SHP77 treated with DMSO at 0.1 percent for 48 hours (cell line): ENCODE data around the gene HRH1.
"Not testable (repeated sequence)": the region's sequence is repeated elsewhere in the genome, so short reads cannot be mapped to it uniquely, and the experiment has no call there.

Experiments used
- DNase-seq: peaks from one replicate; lab custom pipeline; 2025; lab: John Stamatoyannopoulos, UW

Gene HRH1, protein sequence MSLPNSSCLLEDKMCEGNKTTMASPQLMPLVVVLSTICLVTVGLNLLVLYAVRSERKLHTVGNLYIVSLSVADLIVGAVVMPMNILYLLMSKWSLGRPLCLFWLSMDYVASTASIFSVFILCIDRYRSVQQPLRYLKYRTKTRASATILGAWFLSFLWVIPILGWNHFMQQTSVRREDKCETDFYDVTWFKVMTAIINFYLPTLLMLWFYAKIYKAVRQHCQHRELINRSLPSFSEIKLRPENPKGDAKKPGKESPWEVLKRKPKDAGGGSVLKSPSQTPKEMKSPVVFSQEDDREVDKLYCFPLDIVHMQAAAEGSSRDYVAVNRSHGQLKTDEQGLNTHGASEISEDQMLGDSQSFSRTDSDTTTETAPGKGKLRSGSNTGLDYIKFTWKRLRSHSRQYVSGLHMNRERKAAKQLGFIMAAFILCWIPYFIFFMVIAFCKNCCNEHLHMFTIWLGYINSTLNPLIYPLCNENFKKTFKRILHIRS

DNA sequence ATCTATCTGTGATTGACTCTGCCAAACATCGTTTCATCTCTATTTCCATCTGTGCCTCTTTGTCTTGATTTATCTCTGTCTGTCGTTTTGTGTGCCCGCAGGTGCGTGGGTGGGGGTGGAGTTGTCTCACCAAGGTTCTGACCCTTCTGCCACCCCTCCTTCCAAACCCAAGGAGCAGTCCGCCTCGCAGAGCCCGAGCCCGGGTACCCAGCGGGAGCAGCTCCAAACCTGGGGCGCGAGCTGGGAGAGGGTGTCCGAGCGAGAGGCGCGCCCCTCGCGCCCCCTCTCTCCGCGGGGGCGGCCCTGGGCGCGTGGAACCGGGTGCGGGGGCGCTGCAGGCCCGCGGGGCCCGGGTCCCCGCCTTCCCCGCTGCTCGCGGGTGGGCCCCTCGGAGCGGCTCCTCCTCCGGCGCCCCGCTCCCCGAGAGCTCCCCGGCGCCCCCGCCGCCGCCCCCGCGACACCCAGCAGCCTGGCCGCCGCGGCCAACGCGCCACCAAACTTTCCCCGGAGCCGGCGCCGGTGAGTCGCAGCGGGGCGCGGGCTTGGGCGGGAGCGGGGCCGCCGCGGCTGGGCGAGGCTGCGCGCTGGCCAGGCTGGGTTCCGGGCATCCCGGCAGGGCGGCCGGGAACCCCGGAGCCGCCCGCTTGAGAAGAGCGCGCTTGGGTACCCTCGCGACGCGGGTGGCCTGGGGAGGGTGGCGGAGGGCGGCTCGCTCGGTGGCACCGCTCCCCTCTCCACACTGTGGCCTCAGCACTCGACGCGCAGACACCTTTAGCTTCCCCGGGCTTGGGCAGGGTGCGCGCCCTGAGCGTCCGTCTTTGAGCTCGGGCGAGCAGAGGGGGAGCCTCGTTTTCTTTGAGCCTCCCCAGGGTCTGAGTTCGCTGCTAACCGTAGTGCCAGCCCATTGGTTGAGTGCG, at the start of gene HRH1:
Gene HRH1 (plus strand): TSS at position 458 of the 917 bp plus-strand sequence. CDS start 104,545 bp downstream, outside the sequence.
- DNase-seq: no peak

DNA sequence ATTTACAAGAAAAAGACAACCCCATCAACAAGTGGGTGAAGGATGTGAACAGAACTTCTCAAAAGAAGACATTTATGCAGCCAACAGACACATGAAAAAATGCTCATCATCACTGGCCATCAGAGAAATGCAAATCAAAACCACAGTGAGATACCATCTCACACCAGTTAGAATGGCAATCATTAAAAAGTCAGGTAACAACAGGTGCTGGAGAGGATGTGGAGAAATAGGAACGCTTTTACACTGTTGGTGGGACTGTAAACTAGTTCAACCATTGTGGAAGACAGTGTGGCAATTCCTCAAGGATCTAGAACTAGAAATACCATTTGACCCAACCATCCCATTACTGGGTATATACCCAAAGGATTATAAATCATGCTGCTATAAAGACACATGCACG, 41.0 kb upstream of the HRH1 start:
- not testable (repeated sequence) for DNase-seq

DNA sequence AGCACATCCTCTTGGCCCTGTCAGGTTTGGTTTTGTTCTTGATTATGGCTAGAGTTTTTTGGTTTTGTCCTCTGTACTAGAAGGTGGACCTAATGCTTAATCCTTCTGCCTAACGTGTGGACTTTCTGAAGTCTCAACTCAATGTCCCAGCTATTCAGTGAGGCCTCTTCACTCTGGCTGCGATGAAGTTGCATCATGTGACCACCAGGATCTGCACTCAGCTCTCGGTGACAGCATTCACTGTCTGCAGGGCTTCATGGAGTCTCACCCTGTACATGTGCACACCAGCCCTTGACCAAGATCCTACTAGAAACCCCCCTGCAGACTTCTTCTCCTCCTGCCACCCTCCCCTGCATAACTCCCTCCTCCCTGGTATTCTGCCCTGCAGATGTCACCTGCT, 38.7 kb upstream of the HRH1 start:
- no peak for DNase-seq

DNA sequence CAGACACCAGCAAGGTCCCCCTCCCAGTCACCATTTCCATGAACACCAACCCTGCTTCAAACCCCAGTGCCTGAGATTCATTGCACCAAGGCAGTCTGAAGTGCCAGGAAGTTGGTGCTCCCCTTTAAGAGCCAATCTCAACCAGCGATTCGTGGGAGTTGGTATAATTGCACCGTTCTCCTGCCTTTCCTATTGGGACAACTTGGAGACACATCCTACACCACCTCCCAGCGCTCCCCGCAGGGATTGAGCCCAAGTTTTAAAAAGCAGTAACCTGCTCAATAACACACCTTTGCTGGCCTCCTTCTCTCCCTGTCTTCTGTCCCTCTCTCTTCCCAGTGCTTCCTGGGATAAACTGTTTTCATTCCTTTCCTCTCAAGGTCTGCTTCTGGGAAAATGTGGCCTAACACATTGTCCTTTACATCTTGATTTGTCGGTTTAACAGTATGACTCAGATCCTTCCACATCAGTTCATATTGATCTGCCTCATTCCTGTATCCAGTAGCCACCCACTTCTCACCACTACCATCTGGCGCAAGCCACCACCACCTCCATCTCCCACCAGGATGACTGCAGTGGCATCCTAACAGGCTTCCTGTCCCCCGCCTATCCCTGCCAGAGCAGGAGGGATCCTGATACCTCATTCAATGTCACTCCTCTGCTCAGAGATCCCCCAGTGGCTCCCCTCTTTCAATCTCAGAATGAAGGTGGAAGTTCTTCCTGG, 37.8 kb upstream of the HRH1 start:
- no peak for DNase-seq

DNA sequence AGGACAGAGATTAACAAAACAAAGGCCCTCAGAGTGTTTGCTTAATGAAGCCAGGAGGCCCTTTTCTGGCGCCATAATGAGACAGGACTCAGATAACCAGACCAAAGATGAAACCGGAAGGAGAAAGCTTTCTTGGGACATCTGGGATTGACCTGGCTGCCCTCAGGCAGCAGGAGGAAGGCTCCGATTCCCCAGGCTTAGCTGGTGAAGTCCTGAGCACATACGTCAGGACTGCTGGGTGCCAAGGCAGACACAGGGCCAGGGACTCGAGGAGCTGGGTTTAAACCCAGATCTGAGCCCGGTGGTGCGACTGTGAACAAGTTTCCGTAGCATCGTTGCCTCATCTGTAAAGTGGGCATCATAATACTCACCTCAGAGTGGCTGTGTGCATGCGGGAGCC, 36.7 kb upstream of the HRH1 start:
- DNase-seq: no peak

DNA sequence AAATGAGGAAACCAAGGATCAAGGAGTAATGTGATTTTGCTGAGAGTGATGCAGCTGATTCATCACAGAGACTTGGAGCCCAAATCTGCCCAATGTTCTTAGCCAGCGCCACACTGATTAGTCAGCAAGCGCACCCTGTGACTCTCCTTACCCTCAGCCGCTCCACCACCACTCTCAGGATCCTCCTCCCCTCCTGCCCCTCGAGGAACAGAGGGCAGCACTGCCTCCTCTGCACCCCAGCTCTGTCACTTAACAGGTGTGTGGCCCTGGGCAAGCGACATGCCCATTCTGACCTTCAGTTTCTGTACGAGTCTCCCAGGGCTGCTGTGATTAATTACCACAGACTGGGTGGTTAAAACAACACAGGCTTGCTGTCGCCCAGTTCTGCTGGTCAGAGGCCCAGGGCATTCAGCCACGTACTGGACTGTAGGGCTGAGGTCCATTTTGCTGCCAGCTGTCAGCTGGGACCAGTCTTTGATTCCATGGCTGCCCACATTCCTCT, 36.1 kb upstream of the HRH1 start:
- no peak for DNase-seq

DNA sequence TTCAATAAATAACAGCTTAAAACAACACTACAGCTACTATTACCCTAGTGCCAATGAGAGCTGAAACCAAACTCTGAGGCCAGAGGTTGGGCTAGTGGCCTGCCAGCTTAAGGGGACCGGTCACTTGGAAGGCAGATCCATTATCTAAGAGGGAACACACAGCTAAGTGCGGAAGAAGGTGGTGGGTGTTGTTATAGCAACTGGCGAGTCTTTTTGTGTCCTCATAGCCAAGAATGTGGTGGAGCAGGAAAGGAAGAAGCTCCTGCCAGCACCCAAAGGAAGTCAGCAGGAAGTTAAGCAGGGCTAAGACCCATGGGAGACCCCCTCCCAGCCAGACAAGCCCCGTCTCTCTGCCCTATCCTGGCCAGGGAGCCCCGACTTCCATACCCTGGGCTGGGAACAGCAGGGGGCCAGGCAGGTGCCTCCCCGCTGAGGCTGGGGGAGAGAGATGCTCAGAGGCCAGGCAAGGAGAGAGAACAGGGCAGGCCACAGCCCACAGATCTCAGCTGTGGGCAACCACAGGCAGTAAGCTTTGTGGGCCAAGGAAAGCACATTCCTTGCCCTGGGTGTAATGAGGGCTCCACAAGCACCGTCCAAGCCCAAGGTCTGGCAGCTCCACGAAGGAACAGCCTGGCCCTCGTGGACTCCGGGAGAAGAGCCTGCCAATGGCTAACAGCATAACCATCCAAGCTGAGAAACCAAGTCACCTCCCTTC, 34.0 kb upstream of the HRH1 start:
- DNase-seq: no peak

DNA sequence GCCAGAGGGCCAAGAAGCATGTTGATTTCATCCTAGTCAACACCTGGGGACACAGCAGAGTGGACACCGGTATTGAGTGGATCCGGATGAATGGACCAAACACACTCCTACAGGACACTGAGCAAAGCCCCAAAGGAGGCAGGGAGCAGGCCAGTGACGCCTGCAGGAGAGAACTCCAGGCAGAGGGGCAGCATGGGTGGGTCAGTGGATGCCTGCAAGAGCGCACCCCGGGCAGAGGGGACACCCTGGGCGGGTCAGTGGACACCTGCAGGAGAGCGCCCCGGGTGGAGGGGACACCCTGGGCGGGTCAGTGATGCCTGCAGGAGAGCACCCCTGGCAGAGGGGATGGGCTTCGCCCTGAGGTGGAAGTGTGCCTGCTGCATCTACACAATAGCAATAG, 27.6 kb upstream of the HRH1 start:
- no peak for DNase-seq

DNA sequence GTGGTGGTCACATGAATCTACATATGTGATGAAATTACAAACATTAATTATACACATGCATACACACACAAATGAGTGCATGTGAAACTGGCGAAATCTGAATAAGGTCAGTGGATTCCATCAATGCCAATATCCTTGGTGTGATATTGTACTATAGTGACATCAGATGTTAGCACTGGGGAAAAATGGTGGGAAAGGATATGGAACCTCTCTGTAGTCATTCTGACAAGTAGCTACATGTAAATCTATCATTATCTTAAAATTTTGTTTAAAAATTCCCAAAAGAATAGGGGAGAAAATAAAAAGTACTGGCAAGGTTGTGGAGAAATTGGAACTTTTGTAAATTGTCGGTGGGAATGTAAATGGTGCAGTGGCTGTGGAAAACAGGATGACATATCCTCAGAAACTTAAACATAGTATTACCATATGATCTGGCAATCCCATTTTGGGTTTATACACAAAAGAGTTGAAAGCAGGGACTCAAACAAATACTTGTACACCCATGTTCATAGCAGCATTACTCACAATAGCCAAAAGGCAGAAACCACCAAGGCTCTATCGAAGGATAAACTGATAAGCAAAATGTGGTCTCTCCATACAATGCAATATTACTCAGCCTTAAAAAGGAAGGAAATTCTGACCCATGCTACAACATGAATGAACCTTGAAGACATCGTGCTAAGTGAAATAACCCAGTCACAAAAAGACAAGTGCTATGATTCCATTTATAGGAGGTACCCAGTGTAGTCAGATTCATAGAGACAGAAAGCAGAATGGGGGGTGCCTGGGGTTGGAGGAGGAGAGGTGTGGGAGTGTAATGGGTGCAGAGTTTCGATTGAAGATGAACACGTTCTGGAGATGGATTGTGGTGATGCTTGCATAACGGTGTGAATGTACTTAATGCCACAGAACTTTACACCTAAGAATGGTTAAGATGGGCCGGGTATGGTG, 25.3 kb upstream of the HRH1 start:
- DNase-seq: no peak

DNA sequence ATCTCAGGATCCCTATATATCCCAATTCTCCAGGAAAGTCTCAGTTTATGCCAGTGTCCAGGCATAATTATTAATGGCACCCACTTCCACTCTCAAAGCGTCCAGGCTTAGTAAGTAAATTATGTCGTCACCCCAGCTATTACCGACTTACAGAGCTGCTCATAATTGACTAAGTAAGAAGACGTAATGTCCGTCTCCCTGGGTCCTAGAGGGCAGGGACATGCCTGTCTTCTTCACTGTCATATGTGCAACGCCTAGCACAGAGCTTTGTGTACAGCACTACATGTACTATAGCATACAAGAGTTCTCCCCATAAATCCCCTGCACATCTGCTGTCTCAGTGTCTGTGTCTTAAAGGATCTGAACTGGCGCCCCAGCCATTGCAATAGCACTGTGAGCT, 23.9 kb upstream of the HRH1 start:
- DNase-seq: no peak

DNA sequence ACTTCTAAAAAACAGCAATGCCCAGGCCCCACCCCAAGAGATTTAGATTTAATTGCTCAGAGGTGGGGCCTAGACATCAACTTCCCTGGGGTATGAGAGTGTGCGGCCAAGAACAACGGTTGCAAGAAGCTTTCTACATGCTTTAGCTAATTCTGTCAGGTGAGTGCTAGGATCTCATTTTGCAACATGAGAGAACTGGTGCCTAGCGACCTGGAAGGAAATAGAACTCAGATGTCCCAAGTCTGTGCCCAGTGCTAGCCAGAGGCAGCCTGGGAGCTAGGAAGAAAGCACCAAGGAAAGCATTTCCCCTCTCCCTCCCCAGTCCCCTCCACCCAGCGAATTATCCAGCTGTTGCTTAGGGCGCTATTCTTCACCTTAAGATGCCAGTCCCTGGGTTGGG, 22.9 kb upstream of the HRH1 start:
- no peak for DNase-seq

DNA sequence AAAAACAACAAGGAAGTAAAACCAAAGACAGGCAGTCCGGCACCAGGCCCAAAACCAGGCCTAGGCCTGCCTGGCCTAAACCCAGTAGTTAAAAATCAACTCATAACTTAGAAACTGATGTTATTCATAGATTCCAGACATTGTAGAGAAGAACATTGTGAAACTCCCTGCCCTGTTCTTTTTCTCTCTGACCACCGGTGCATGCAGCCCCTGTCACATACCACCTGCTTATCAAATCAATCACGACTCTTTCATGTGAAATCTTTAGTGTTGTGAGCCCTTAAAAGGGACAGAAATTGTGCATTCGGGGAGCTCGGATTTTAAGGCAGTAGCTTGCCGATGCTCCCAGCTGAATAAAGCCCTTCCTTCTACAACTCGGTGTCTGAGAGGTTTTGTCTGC, 22.4 kb upstream of the HRH1 start:
- not testable (repeated sequence) for DNase-seq

DNA sequence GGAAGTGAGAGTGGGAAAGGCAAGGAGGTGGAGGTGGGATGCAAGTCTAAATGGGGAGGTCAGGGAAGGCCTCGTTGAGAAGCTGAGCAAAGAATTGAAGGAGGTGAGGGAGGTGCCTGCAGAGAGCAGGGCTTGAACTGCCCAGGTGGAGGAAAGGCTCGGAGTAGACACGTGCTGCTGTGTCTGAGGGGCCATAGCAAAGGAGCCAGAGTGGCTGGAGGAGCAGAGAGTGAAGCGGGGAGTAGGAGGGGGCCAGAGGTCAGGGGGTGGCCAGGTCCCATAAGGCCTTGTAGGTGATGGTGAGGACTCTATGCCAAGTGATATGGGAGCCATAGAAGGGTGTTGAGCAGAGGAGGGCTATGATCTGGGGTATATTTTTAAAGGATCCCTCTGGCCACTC, 21.4 kb upstream of the HRH1 start:
- DNase-seq: no peak

DNA sequence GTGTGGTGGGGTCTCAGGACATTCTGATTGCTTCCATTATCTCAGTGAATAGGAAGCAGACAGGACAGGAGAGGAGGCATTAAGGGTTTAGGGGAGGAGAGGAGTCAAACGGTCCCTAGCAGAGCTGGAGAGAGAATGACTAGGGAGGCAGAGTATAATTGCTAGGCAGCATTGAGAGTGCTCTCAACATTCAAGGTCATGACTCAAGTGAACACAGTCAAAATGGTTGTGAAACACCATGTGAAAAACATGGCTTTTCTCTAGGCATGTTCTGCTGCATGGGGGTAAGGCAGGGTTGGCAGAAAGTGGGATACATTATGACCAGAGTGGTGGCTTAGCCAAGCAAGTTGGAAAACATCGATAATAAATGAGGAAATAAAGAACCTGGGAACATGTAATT, 19.5 kb upstream of the HRH1 start:
- DNase-seq: no peak

DNA sequence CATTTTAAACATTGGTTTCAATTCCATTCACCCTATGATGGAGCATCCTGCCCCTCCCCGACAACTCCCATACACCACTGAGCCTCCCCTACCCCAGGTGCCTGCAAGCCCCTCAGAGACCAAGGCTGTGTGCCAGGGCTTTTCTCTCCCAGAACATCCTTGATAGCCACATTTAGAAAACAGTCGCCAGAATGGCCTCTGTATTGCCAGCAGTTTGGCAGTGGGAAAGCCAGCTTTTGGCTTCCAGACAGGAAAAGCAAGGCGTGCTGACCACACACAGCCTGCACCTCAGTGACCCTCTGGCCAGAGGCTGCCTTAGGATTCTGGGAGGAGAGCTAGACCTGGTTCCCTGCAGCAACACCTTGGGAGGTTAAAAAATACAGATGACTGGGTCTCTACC, 18.2 kb upstream of the HRH1 start:
- DNase-seq: no peak

DNA sequence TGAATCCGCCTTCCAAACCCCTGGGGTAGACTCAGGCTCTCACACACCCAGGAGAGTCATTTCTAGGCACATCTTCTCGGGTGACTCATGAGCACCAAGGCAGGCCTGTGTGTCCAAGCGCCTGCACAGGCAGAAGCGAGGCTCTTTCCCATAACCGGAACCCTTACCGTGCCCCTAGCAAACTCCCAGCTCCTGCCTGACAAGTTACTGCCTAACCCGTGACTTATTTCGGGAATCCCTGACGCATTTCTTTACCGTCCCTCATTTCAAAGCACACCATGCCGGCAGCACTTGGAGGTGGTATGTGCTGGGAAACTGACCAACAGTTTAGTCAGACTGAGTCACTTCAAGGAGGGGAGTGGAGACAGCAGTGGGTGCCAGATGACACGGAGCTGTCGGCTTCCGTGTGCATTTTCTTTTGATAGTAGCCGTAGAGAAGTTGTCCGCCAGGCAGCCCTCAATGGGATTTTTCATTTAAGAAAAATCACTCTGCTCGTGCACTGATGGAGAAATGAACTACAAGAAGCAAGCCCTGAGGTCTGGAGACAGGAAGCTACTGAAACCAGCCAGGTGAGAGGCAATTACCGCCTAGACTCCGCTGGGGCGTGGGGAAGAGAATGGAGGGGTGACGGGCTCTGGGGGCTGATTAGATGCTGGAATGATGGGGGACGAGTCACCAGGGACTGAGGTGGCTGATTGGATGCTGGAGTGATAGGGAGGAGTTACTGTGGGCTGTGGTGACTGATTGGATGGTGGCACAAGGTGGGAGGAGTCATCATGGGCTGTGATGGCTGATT, 17.3 kb upstream of the HRH1 start:
- no peak for DNase-seq

DNA sequence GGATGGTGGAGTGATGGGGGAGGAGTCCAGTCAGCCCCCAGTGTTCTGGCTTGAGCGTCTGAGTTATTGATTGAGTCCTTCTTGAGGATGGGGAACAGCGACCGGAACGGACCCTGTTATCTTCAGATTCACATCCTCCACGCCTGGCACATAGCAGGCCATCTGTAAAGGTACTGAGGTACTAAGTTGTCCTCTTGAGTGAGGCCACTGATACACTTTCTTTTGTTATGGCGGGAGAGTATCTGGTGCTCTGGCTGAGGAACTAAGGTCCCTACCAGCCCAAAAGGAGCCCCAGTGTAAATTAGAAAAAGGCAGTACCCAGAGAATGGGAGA, 16.7 kb upstream of the HRH1 start:
- no peak for DNase-seq

DNA sequence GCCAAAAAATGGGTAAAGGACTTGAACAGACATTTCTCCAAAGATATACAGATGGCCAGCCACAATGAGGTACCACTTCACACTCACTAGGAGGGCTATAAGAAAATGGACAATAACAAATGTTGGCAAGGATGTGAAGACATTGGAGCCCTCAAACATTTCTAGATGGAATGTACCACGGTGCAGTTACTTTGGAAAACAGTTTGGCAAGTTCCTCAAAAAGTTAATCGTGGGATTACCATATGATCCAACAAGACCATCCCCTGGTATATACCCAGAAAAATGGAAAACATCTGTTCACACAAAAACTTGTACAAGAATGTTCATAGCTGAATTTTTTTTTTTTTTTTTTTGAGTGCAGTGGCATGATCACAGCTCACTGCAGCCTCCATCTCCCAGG, 15.9 kb upstream of the HRH1 start:
- no peak for DNase-seq

DNA sequence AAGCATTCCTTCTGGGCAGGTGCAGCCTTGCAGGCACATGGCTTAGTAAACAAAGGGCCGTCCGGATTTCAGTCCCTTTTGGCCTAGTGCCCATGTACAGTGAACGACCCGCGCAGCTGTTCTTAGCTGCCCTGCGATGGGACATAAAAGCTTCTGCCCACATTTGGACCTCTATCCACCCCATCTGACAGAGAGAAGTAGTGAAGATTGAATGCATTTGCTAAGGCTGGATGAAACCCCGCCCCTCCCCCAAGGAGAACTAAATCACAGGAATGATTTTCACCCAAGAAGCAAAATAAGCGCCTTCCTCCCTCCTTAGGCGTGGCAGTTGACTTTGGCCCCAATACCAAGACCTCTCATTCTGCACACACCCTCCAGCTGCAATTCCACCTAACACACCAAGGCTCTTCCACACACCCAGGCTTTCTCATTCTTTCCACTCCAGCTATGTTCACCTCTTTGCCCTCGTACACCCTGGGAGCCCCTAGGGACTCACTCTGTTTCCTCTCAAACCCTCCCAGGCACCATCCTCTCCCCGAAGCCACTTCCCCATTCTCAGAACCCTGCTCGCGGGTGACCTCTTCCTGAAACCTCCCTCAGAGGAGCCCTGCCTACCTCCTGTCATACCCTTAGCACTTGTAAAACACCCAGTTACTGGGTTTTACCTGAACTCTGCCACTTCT, 14.1 kb upstream of the HRH1 start:
- peak; percentile 55 for DNase-seq
